Adrenal gland (tissue), 5 donors: ENCODE measurements around the gene SIK2.

Source experiments
- POLR2A ChIP-seq, 2 donors: fragments of 450-650 bp; IDR thresholded peaks; one replicate each; pipeline ENCODE4 v1.6.1; 2017; ENCODE audit warnings: antibody characterized with exemption in 2 of 2, mild to moderate bottlenecking in 2 of 2, moderate library complexity in 1 of 2
- TF ChIP-seq, protein P1 (sequence below), 6 experiments: fragments of 450-650 bp in 4 of 6; fragments of 200-600 bp in 2 of 6; sonication (generic) in 1 of 6; IDR thresholded peaks; 1 replicate in 5 of 6; 2 replicates in 1 of 6; pipeline versions ENCODE4 v1.5.1 to v1.8.0; 2016 to 2021; ENCODE audit warnings: antibody characterized with exemption in 6 of 6, mild to moderate bottlenecking in 2 of 6, moderate library complexity in 1 of 6
- donor health status: DM: no; HTN: no; CAD: no.

DNA sequence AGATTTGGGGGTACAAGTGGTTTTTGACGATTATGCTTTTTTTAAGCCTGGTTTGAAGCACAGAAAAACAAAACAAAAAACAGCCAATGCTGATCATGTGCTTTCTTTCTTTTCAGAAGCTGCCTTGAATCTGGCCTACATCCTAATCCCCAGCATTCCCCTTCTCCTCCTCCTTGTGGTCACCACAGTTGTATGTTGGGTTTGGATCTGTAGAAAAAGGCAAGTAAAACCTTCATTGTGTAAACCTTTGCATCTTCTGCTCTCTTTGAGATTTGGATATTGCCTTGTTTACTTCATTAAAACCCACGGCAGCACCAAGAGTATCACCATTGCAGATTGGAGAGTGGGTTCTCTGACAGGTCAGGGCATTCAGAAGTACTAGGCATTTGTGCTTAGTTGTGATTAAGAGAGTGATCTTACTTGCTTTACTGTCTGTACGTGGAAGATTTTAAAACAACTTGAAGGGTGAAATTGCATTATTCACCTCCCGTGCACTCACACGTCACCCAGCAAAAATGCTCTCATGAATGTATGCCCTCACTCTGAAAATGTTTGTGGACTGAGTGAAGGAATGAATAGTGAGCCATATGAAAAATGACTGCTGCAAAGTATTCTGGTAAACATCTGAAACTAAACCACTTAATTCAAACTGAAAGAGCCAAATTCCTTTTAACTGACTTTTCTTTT, 44.7 kb upstream of the SIK2 start:
- TF ChIP-seq POLR2A (IDR thresholded peaks at IDR 0.05), result no peak
- TF ChIP-seq, protein P1, sequence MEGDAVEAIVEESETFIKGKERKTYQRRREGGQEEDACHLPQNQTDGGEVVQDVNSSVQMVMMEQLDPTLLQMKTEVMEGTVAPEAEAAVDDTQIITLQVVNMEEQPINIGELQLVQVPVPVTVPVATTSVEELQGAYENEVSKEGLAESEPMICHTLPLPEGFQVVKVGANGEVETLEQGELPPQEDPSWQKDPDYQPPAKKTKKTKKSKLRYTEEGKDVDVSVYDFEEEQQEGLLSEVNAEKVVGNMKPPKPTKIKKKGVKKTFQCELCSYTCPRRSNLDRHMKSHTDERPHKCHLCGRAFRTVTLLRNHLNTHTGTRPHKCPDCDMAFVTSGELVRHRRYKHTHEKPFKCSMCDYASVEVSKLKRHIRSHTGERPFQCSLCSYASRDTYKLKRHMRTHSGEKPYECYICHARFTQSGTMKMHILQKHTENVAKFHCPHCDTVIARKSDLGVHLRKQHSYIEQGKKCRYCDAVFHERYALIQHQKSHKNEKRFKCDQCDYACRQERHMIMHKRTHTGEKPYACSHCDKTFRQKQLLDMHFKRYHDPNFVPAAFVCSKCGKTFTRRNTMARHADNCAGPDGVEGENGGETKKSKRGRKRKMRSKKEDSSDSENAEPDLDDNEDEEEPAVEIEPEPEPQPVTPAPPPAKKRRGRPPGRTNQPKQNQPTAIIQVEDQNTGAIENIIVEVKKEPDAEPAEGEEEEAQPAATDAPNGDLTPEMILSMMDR (IDR thresholded peaks at IDR 0.05), result no peak
